WTC11 (cell line): ENCODE data around the gene RIN1. TPM values are rescaled to one million over a fixed set of nuclear protein-coding genes. Genes with fewer than 3 reads are reported as not detected.

ENCODE experiments used
- ATAC-seq: fragments of 200-7000 bp; cut with Tn5 transposase; 2 replicates; pipeline ENCODE4 v1.10.0; 2021; ENCODE audit warnings: mild to moderate bottlenecking, moderate library complexity
- CTCF ChIA-PET: fragments of 300-600 bp; sonication (Branson Sonifier 250); formaldehyde crosslinking; loops from one replicate; lab custom pipeline; 2021; ENCODE audit warnings: antibody characterized with exemption; lab: Charles Lee
- POLR2A ChIA-PET: fragments of 350-600 bp; sonication (Branson Sonifier 250); formaldehyde crosslinking; loops from one replicate; lab custom pipeline; 2021; ENCODE audit warnings: antibody characterized with exemption; lab: Charles Lee
- DNase-seq: peaks from one replicate; pipeline ENCODE4 v3.0.0; 2021; ENCODE audit warnings: low spot score
- H3K27ac Mint-ChIP-seq: 2 replicates; pipeline ENCODE4 v1.8.0; 2021; ENCODE audit warnings: mixed read lengths
- H3K27me3 Mint-ChIP-seq: 2 replicates; pipeline ENCODE4 v1.8.0; 2021; ENCODE audit warnings: low read depth, mild to moderate bottlenecking, moderate library complexity, mixed read lengths
- H3K36me3 Mint-ChIP-seq: 2 replicates; pipeline ENCODE4 v1.8.0; 2021; ENCODE audit warnings: mixed read lengths
- H3K4me1 Mint-ChIP-seq: 2 replicates; pipeline ENCODE4 v1.8.0; 2022; ENCODE audit warnings: mixed read lengths
- H3K4me3 Mint-ChIP-seq: 2 replicates; pipeline ENCODE4 v1.8.0; 2021; ENCODE audit warnings: mild to moderate bottlenecking, moderate library complexity, mixed read lengths
- H3K9me3 Mint-ChIP-seq: 2 replicates; pipeline ENCODE4 v1.8.0; 2021; ENCODE audit warnings: mixed read lengths
- ARID4B ChIP-seq: sonication (generic); formaldehyde crosslinking; IDR thresholded peaks from 2 replicates; pipeline ENCODE4 v1.8.0; 2023; ENCODE audit warnings: missing genetic modification reagents, mild to moderate bottlenecking, borderline replicate concordance
- CBFB ChIP-seq: sonication (generic); formaldehyde crosslinking; IDR thresholded peaks from 2 replicates; pipeline ENCODE4 v1.8.1; 2022; ENCODE audit warnings: mild to moderate bottlenecking, low read depth, missing genetic modification reagents
- ERG ChIP-seq: fragments of 250-450 bp; sonication (Bioruptor Pico); IDR thresholded peaks from 2 replicates; pipeline ENCODE4 v1.8.0; 2021; ENCODE audit warnings: mild to moderate bottlenecking
- FOXK1 ChIP-seq: sonication (generic); formaldehyde crosslinking; IDR thresholded peaks from 2 replicates; pipeline ENCODE4 v1.8.0; 2022; ENCODE audit warnings: mild to moderate bottlenecking, moderate library complexity, missing genetic modification reagents
- FOXP1 ChIP-seq: sonication (generic); formaldehyde crosslinking; IDR thresholded peaks from 2 replicates; pipeline ENCODE4 v1.8.0; 2022; ENCODE audit warnings: missing genetic modification reagents, mild to moderate bottlenecking, moderate library complexity, borderline replicate concordance
- GABPB1 ChIP-seq: sonication (generic); formaldehyde crosslinking; IDR thresholded peaks from 2 replicates; pipeline ENCODE4 v1.8.1; 2023; ENCODE audit warnings: mild to moderate bottlenecking, missing genetic modification reagents
- GRHL2 ChIP-seq: fragments of 250-450 bp; sonication (Bioruptor Pico); IDR thresholded peaks from 2 replicates; pipeline ENCODE4 v1.8.0; 2022; ENCODE audit warnings: mild to moderate bottlenecking, moderate library complexity; ENCODE audit not compliant: insufficient replicate concordance, severe bottlenecking
- HMGA2 ChIP-seq: fragments of 250-450 bp; sonication (Bioruptor Pico); IDR thresholded peaks from 2 replicates; pipeline ENCODE4 v1.4.0; 2021; ENCODE audit warnings: mild to moderate bottlenecking, moderate library complexity
- KAT7 ChIP-seq: sonication (generic); formaldehyde crosslinking; IDR thresholded peaks from 2 replicates; pipeline ENCODE4 v1.8.1; 2023; ENCODE audit warnings: missing genetic modification reagents, mild to moderate bottlenecking, borderline replicate concordance
- MAX ChIP-seq: sonication (generic); formaldehyde crosslinking; IDR thresholded peaks from 2 replicates; pipeline ENCODE4 v1.8.0; 2022; ENCODE audit warnings: mild to moderate bottlenecking, missing genetic modification reagents
- MXD4 ChIP-seq: fragments of 250-450 bp; sonication (Bioruptor Pico); IDR thresholded peaks from 2 replicates; pipeline ENCODE4 v1.8.0; 2021; ENCODE audit warnings: mild to moderate bottlenecking, moderate library complexity, borderline replicate concordance
- MYBL2 ChIP-seq: sonication (generic); formaldehyde crosslinking; IDR thresholded peaks from 2 replicates; pipeline ENCODE4 v1.8.1; 2023; ENCODE audit warnings: mild to moderate bottlenecking, moderate library complexity, missing genetic modification reagents
- NFE2L1 ChIP-seq: sonication (generic); formaldehyde crosslinking; IDR thresholded peaks from 2 replicates; pipeline ENCODE4 v1.8.1; 2023; ENCODE audit warnings: missing genetic modification reagents
- OVOL2 ChIP-seq: fragments of 250-450 bp; sonication (Bioruptor Pico); IDR thresholded peaks from 2 replicates; pipeline ENCODE4 v1.9.0; 2021; ENCODE audit warnings: mild to moderate bottlenecking, borderline replicate concordance
- TEAD4 ChIP-seq: sonication (generic); formaldehyde crosslinking; IDR thresholded peaks from 2 replicates; pipeline ENCODE4 v1.8.0; 2022; ENCODE audit warnings: mild to moderate bottlenecking, missing genetic modification reagents
- ZNF232 ChIP-seq: sonication (generic); formaldehyde crosslinking; IDR thresholded peaks from 2 replicates; pipeline ENCODE4 v1.8.0; 2022; ENCODE audit warnings: mild to moderate bottlenecking, missing genetic modification reagents
- ZNF396 ChIP-seq: fragments of 250-450 bp; sonication (Bioruptor Pico); IDR thresholded peaks from 2 replicates; pipeline ENCODE4 v1.8.0; 2021; ENCODE audit warnings: mild to moderate bottlenecking, moderate library complexity, borderline replicate concordance
- ZNF423 ChIP-seq: fragments of 250-450 bp; sonication (Bioruptor Pico); IDR thresholded peaks from 2 replicates; pipeline ENCODE4 v2.1.2; 2022; ENCODE audit warnings: mild to moderate bottlenecking, moderate library complexity
- ZNF532 ChIP-seq: fragments of 250-450 bp; sonication (Bioruptor Pico); IDR thresholded peaks from 2 replicates; pipeline ENCODE4 v1.9.0; 2021; ENCODE audit warnings: mild to moderate bottlenecking, borderline replicate concordance
- total RNA-seq: library from RNA; stranded (reverse); gene quantifications from 3 replicates; pipeline ENCODE4 v1.2.3, GENCODE V29; 2021
- TF ChIP-seq, protein P1 (sequence below): sonication (generic); formaldehyde crosslinking; IDR thresholded peaks from 2 replicates; pipeline ENCODE4 v1.8.1; 2023; ENCODE audit warnings: mild to moderate bottlenecking, missing genetic modification reagents
- TF ChIP-seq, protein P2 (sequence below): sonication (generic); formaldehyde crosslinking; IDR thresholded peaks from 2 replicates; pipeline ENCODE4 v1.8.0; 2022; ENCODE audit warnings: mild to moderate bottlenecking, missing genetic modification reagents
- TF ChIP-seq, protein P3 (sequence below): sonication (generic); formaldehyde crosslinking; IDR thresholded peaks from 2 replicates; pipeline ENCODE4 v1.8.0; 2022; ENCODE audit warnings: mild to moderate bottlenecking, missing genetic modification reagents

RIN1 gene
- total RNA-seq, 1 experiment from 2014 or later, result 5.0 TPM

DNA sequence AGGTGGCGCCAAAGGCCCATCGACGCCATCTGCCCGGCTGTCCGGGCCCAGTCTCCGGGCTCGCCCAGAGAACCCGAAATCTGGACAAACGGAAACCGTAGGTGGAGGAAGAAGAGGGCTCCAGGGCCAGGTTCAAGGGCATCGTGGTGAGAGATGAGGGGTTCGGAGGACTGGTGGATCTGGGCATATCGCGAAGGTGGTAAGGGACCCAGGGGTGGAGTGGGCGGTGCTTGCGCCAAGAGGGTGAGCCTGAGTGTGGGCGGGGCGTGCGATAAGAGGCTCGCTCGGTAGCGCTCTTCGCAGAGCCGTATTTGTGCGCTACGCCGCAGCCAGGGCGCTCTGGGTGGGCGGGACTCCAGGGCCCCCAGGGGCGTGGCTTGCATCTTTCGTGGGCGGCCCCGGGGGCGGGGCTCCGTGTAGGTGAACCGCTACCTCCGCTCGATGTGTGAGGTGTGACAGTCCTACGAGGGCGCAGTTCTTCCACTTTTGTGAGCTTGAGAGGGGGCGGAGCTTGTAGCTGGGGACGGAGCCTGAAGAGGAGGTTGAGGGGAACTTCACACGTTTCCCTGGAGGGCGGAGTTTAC is 24.2 kb downstream of the RIN1 start:
- ATAC-seq (peak; percentile 55), DNase-seq (peak; percentile 94)
- H3K27ac Mint-ChIP-seq, result peak overlapping the region; percentile 99
- no peaks in the 10 kb centered on the region for H3K9me3 Mint-ChIP-seq
- H3K4me1 Mint-ChIP-seq, result peaks cover 13% of the 10 kb centered on the region
- H3K4me3 Mint-ChIP-seq, result peak overlapping the region; percentile 87
- peaks cover 8% of the 10 kb centered on the region for H3K27me3 Mint-ChIP-seq
- ChIA-PET CTCF (interaction anchor here (0.5 to 5.8 kb wide), 53 partner anchors 10 to 710 kb away, joined by 3 to 319 read pairs (median 8); partner anchors contain the start of genes B4GAT1, BRMS1, DPP3 and FIBP), POLR2A (interaction anchor here (0.5 to 2.8 kb wide), 23 partner anchors 10 to 169 kb away, joined by 3 to 20 read pairs (median 4); partner anchors contain the start of genes BRMS1, NPAS4, RIN1 and SLC29A2)
- H3K36me3 Mint-ChIP-seq, result no peaks in the 10 kb centered on the region
- TF ChIP-seq ZNF532 (CRISPR knock-in tag) (no peak), TEAD4 (CRISPR knock-in tag) (no peak), NFE2L1 (no peak), FOXK1 (CRISPR knock-in tag) (0 out of 2 replicates have a peak, but pooled peaks have one; percentile 58), ZNF423 (peak; percentile 23; the same call in 1 of the 2 replicates), FOXP1 (CRISPR knock-in tag) (peak; percentile 93), GRHL2 (CRISPR knock-in tag) (no peak), CBFB (no peak), MAX (peak; percentile 79), KAT7 (no peak), GABPB1 (CRISPR knock-in tag) (no peak), OVOL2 (CRISPR knock-in tag) (no peak), HMGA2 (CRISPR knock-in tag) (no peak), MXD4 (CRISPR knock-in tag) (no peak), ZNF396 (CRISPR knock-in tag) (no peak), ARID4B (CRISPR knock-in tag) (peak; percentile 52; the same call in 1 of the 2 replicates), ERG (no peak), ZNF232 (CRISPR knock-in tag) (peak; percentile 83; the same call in 1 of the 2 replicates), MYBL2 (peak; percentile 32; the same call in 1 of the 2 replicates)
- TF ChIP-seq, protein P1, sequence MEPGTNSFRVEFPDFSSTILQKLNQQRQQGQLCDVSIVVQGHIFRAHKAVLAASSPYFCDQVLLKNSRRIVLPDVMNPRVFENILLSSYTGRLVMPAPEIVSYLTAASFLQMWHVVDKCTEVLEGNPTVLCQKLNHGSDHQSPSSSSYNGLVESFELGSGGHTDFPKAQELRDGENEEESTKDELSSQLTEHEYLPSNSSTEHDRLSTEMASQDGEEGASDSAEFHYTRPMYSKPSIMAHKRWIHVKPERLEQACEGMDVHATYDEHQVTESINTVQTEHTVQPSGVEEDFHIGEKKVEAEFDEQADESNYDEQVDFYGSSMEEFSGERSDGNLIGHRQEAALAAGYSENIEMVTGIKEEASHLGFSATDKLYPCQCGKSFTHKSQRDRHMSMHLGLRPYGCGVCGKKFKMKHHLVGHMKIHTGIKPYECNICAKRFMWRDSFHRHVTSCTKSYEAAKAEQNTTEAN (CRISPR knock-in tag), result 0 out of 2 replicates have a peak, but pooled peaks have one; percentile 61
- TF ChIP-seq, protein P2, sequence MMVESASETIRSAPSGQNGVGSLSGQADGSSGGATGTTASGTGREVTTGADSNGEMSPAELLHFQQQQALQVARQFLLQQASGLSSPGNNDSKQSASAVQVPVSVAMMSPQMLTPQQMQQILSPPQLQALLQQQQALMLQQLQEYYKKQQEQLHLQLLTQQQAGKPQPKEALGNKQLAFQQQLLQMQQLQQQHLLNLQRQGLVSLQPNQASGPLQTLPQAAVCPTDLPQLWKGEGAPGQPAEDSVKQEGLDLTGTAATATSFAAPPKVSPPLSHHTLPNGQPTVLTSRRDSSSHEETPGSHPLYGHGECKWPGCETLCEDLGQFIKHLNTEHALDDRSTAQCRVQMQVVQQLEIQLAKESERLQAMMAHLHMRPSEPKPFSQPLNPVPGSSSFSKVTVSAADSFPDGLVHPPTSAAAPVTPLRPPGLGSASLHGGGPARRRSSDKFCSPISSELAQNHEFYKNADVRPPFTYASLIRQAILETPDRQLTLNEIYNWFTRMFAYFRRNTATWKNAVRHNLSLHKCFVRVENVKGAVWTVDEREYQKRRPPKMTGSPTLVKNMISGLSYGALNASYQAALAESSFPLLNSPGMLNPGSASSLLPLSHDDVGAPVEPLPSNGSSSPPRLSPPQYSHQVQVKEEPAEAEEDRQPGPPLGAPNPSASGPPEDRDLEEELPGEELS (CRISPR knock-in tag), result 0 out of 2 replicates have a peak, but pooled peaks have one; percentile 34
- TF ChIP-seq, protein P3, sequence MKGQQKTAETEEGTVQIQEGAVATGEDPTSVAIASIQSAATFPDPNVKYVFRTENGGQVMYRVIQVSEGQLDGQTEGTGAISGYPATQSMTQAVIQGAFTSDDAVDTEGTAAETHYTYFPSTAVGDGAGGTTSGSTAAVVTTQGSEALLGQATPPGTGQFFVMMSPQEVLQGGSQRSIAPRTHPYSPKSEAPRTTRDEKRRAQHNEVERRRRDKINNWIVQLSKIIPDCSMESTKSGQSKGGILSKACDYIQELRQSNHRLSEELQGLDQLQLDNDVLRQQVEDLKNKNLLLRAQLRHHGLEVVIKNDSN (CRISPR knock-in tag), result no peak
